Endothelial cell of umbilical vein (primary cell): Measurements from ENCODE around the gene IGFL2. TPM values are rescaled to one million over a fixed set of nuclear protein-coding genes. Genes with fewer than 3 reads are reported as not detected.
"Not testable (repeated sequence)": the region's sequence is repeated elsewhere in the genome, so short reads cannot be mapped to it uniquely, and the experiment has no call there.

Source experiments
- BruUV-seq: library from RNA; stranded (reverse); fragments of 400-500 nt; replicated peaks from 2 replicates; lab custom pipeline; 2021; lab: Mats Ljungman, UMichigan
- CTCF ChIA-PET: fragments of 300-600, 350-600 bp; sonication (Branson Sonifier 250); formaldehyde crosslinking; loops from one replicate; lab custom pipeline; 2021; ENCODE audit warnings: antibody characterized with exemption, inconsistent platforms; lab: Charles Lee
- POLR2A ChIA-PET: fragments of 300-600, 350-600 bp; sonication (Branson Sonifier 250); formaldehyde crosslinking; loops from one replicate; lab custom pipeline; 2021; ENCODE audit warnings: antibody characterized with exemption, inconsistent platforms; lab: Charles Lee
- DNase-seq: peaks from one replicate; pipeline ENCODE4 v3.0.0-alpha.2; 2011; ENCODE audit warnings: low read depth, low spot score
- FAIRE-seq: peaks from 2 replicates; lab custom pipeline; 2011; peaks lifted over from hg19 to GRCh38; lab: Jason Lieb, UNC
- H2AFZ ChIP-seq: 2 replicates; pipeline ENCODE4 v1.6.0; 2012; ENCODE audit warnings: low read depth, low read length, control low read depth, inconsistent platforms
- H3K27ac ChIP-seq: 2 replicates; pipeline ENCODE4 v1.5.1; 2011; ENCODE audit warnings: low read depth, mild to moderate bottlenecking, control low read depth, low read length, moderate library complexity; ENCODE audit not compliant: insufficient read depth
- H3K27me3 ChIP-seq, 2 experiments: 2 replicates each; pipeline versions ENCODE4 v1.6.0 to v1.6.1; 2011; ENCODE audit warnings: low read length in 2 of 2, mixed read lengths in 1 of 2; ENCODE audit not compliant: control insufficient read depth in 2 of 2, insufficient read depth in 2 of 2
- H3K36me3 ChIP-seq, 2 experiments: 2 replicates in 1 of 2; 3 replicates in 1 of 2; pipeline ENCODE4 v1.5.1; 2011; ENCODE audit warnings: low read length in 2 of 2, mild to moderate bottlenecking in 1 of 2, moderate library complexity in 1 of 2; ENCODE audit not compliant: control insufficient read depth in 2 of 2, insufficient read depth in 2 of 2; ENCODE audit errors: extremely low read depth in 1 of 2
- H3K4me1 ChIP-seq: 3 replicates; pipeline ENCODE4 v1.5.1; 2011; ENCODE audit warnings: mild to moderate bottlenecking, low read length; ENCODE audit not compliant: control insufficient read depth, insufficient read depth; ENCODE audit errors: extremely low read depth
- H3K4me2 ChIP-seq: 2 replicates; pipeline ENCODE4 v1.6.1; 2011; ENCODE audit warnings: low read length, control low read depth, mixed read lengths; ENCODE audit not compliant: insufficient read depth
- H3K4me3 ChIP-seq, 3 experiments: fragments of 200-600 bp in 1 of 3; sonication (generic), shearing (Covaris generic) in 1 of 3; replicated peaks in 1 of 3; 2 replicates each; pipeline ENCODE4 v1.5.1; 2011 to 2016; ENCODE audit warnings: control low read depth in 3 of 3, low read length in 3 of 3, mild to moderate bottlenecking in 2 of 3, inconsistent platforms in 1 of 3, low read depth in 1 of 3, moderate library complexity in 1 of 3; ENCODE audit not compliant: insufficient read depth in 1 of 3
- H3K79me2 ChIP-seq: 2 replicates; pipeline ENCODE4 v1.6.0; 2012; ENCODE audit warnings: low read length, inconsistent platforms; ENCODE audit not compliant: control insufficient read depth, insufficient read depth
- H3K9ac ChIP-seq: replicated peaks from 2 replicates; pipeline ENCODE3; 2011; ENCODE audit warnings: low read length, control low read depth; ENCODE audit not compliant: insufficient read depth; ENCODE audit errors: extremely low read depth
- H3K9me1 ChIP-seq: replicated peaks from 3 replicates; pipeline ENCODE4 v1.6.0; 2011; ENCODE audit warnings: mild to moderate bottlenecking, low read length; ENCODE audit not compliant: control insufficient read depth, insufficient read depth; ENCODE audit errors: extremely low read depth
- H3K9me3 ChIP-seq: replicated peaks from 2 replicates; pipeline ENCODE4 v1.5.1; 2012; ENCODE audit warnings: low read length, inconsistent platforms; ENCODE audit not compliant: control insufficient read depth, insufficient read depth
- H4K20me1 ChIP-seq: replicated peaks from 2 replicates; pipeline ENCODE3; 2011; ENCODE audit warnings: mild to moderate bottlenecking, low read length; ENCODE audit not compliant: control insufficient read depth, insufficient read depth; ENCODE audit errors: extremely low read depth
- EZH2 ChIP-seq: IDR thresholded peaks from 2 replicates; pipeline ENCODE4 v1.6.1; 2012; ENCODE audit warnings: borderline replicate concordance, low read depth, mild to moderate bottlenecking, moderate library complexity, low read length, inconsistent platforms; ENCODE audit not compliant: severe bottlenecking
- FOS ChIP-seq: IDR thresholded peaks from 2 replicates; pipeline ENCODE4 v1.6.1; 2011; ENCODE audit warnings: mild to moderate bottlenecking, low read length, moderate library complexity, borderline replicate concordance; ENCODE audit not compliant: insufficient read depth
- GATA2 ChIP-seq: IDR thresholded peaks from 2 replicates; pipeline ENCODE4 v1.7.0; 2011; ENCODE audit warnings: low read depth, mild to moderate bottlenecking, moderate library complexity, mixed read lengths, low read length; ENCODE audit not compliant: insufficient read length, insufficient read depth
- JUN ChIP-seq: IDR thresholded peaks from 2 replicates; pipeline ENCODE4 v1.6.1; 2011; ENCODE audit warnings: borderline replicate concordance, low read depth; ENCODE audit not compliant: insufficient read length, insufficient read depth
- MYC ChIP-seq: IDR thresholded peaks from one replicate; pipeline ENCODE4 v1.6.1; 2011; ENCODE audit warnings: mild to moderate bottlenecking, low read depth, low read length
- POLR2A ChIP-seq: IDR thresholded peaks from 2 replicates; pipeline ENCODE4 v1.6.1; 2012; ENCODE audit warnings: low read depth, mild to moderate bottlenecking, control low read depth, low read length
- POLR2AphosphoS5 ChIP-seq: IDR thresholded peaks from 2 replicates; pipeline ENCODE4 v1.6.1; 2012; ENCODE audit warnings: low read depth, mild to moderate bottlenecking, control low read depth, low read length, moderate library complexity; ENCODE audit not compliant: insufficient read depth
- dilution Hi-C: fragments of 300-500 bp; cut with MboI; formaldehyde crosslinking; loops from one replicate; pipeline ENCODE4 v1.15.0; 2019; ENCODE audit warnings: low sequenced_read_pairs; ENCODE audit not compliant: extremely low pct_ligation_motif_present
- intact Hi-C: fragments of 100-400 bp; cut with micrococcal nuclease; formaldehyde crosslinking; loops from one replicate; pipeline ENCODE4 v1.10.0; 2022
- polyA plus RNA-seq, 4 experiments: library from polyadenylated mRNA; depleted of rRNA in 3 of 4; stranded (reverse) in 3 of 4; unstranded in 1 of 4; fragments of >200 nt; gene quantifications; 2 replicates each; pipeline versions ENCODE4 v1.2.1 to v1.2.3, GENCODE V29; 2011 to 2012; ENCODE audit warnings: missing spikeins in 1 of 4
- total RNA-seq: library from RNA; stranded (reverse); gene quantifications from 2 replicates; pipeline ENCODE4 v1.2.3, GENCODE V29; 2021
- TF ChIP-seq, protein P1 (sequence below): IDR thresholded peaks from 2 replicates; pipeline ENCODE4 v1.6.1; 2011; ENCODE audit not compliant: insufficient read depth, insufficient read length
- TF ChIP-seq, protein P2 (sequence below), 2 donors: IDR thresholded peaks; 1 replicate in 1 of 2; 2 replicates in 1 of 2; pipeline ENCODE4 v1.5.1; 2011; ENCODE audit warnings: low read length in 2 of 2, mild to moderate bottlenecking in 2 of 2, moderate library complexity in 2 of 2, control low read depth in 1 of 2, inconsistent platforms in 1 of 2, low read depth in 1 of 2; ENCODE audit not compliant: insufficient read depth in 1 of 2; ENCODE audit errors: extremely low read depth in 1 of 2

Gene IGFL2
- total and polyA plus RNA-seq, 2 donors (not counting 3 experiments of a cell fraction or from before 2014, with no cell fraction given), result not detected

DNA sequence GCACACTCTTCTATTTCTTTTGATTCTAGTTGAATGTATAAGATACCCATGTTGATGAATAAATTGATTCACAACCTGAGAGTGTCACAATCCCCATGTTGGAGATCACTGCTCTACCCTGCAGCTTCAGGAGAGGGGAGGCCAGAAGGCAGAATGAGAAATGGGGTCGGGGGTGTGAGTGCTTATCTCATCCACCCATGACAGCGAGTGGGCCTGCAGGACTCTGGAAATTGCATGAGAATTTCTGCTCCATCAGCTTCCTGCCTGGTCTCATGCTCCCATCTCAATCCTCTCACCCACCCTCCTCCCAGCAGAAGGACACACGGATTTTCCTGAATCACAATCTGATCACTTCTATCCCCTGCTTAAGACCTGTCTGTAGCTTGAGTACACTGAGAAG is 58.6 kb downstream of the IGFL2 start:
- no TSS peak for BruUV-seq
- no peak for FAIRE-seq
- Histone ChIP-seq H3K4me1 (no peaks in the 10 kb centered on the region), H3K27me3 (peaks cover 2 to 9% of the 10 kb centered on the region in 2 experiments), H2AFZ (no peak overlapping the region), H4K20me1 (no peaks in the 10 kb centered on the region), H3K27ac (no peak overlapping the region), H3K4me2 (no peak overlapping the region), H3K9me1 (no peaks in the 10 kb centered on the region), H3K79me2 (no peaks in the 10 kb centered on the region), H3K9me3 (no peaks in the 10 kb centered on the region), H3K36me3 (no peaks in the 10 kb centered on the region), H3K9ac (no peak overlapping the region), H3K4me3 (no peak overlapping the region)
- no peak for DNase-seq
- no peak for TF ChIP-seq GATA2
- TF ChIP-seq EZH2, result no peak
- TF ChIP-seq JUN, result no peak
- TF ChIP-seq POLR2AphosphoS5, result no peak
- TF ChIP-seq MYC, result no peak
- no peak for TF ChIP-seq POLR2A
- TF ChIP-seq, protein P1, sequence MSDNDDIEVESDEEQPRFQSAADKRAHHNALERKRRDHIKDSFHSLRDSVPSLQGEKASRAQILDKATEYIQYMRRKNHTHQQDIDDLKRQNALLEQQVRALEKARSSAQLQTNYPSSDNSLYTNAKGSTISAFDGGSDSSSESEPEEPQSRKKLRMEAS, result no peak
- TF ChIP-seq, protein P2, sequence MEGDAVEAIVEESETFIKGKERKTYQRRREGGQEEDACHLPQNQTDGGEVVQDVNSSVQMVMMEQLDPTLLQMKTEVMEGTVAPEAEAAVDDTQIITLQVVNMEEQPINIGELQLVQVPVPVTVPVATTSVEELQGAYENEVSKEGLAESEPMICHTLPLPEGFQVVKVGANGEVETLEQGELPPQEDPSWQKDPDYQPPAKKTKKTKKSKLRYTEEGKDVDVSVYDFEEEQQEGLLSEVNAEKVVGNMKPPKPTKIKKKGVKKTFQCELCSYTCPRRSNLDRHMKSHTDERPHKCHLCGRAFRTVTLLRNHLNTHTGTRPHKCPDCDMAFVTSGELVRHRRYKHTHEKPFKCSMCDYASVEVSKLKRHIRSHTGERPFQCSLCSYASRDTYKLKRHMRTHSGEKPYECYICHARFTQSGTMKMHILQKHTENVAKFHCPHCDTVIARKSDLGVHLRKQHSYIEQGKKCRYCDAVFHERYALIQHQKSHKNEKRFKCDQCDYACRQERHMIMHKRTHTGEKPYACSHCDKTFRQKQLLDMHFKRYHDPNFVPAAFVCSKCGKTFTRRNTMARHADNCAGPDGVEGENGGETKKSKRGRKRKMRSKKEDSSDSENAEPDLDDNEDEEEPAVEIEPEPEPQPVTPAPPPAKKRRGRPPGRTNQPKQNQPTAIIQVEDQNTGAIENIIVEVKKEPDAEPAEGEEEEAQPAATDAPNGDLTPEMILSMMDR (IDR thresholded peaks at IDR 0.05; ENCODE audit: extremely low read depth in 1 of 2, insufficient read depth in 1 of 2, low read depth in 1 of 2, low read length in 2 of 2), result no peak
- no peak for TF ChIP-seq FOS
- intact Hi-C loops, result no loop called here
- ChIA-PET CTCF (interaction anchor here (0.7 to 1.4 kb wide), 2 partner anchors 11 to 17 kb away, joined by 3 read pairs; no protein-coding TSS in a partner anchor), POLR2A (no interaction called here)
- dilution Hi-C loops, result no loop called here

DNA sequence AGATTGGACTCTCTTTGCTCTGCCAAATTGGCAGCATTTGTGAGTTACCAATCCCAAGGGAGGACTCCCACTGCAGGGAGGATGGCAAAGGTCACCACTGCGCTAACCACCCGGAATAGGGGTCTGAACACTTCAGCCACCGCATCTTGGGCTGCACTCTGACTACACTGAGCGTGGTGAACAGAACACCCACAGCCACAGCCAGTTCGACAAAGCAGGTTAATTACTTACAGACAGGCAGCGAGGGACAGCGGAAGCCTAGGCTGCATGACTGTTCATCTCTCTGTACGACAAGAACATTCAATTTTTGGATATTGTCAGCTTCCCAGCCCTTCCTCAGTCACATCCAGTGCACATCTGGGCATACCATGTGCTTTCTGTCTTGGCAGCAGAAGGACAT is 59.8 kb downstream of the IGFL2 start:
- CTCF ChIA-PET, H3K27ac ChIP-seq, POLR2A ChIA-PET, H3K79me2 ChIP-seq, FAIRE-seq, intact Hi-C loops, H3K36me3 ChIP-seq, DNase-seq, H3K4me1 ChIP-seq, BruUV-seq, H3K4me3 ChIP-seq, H2AFZ ChIP-seq, dilution Hi-C loops, H4K20me1 ChIP-seq, H3K9ac ChIP-seq, H3K27me3 ChIP-seq, H3K9me1 ChIP-seq, H3K9me3 ChIP-seq, H3K4me2 ChIP-seq: not testable (repeated sequence)
